Tongue (tissue), 2 donors: ENCODE results near the gene SLC39A12. TPM values are rescaled to one million over a fixed set of nuclear protein-coding genes. Genes with fewer than 3 reads are reported as not detected.
"Not testable (repeated sequence)": the region's sequence is repeated elsewhere in the genome, so short reads cannot be mapped to it uniquely, and the experiment has no call there.

Experiments
- DNase-seq: peaks from one replicate; pipeline ENCODE4 v3.0.0-alpha.2; 2015
- total RNA-seq: library from RNA; depleted of rRNA; stranded (reverse); fragments of >200 nt; gene quantifications from one replicate; pipeline ENCODE4 v1.2.3, GENCODE V29; 2014

SLC39A12 gene
- total RNA-seq = not detected

DNA sequence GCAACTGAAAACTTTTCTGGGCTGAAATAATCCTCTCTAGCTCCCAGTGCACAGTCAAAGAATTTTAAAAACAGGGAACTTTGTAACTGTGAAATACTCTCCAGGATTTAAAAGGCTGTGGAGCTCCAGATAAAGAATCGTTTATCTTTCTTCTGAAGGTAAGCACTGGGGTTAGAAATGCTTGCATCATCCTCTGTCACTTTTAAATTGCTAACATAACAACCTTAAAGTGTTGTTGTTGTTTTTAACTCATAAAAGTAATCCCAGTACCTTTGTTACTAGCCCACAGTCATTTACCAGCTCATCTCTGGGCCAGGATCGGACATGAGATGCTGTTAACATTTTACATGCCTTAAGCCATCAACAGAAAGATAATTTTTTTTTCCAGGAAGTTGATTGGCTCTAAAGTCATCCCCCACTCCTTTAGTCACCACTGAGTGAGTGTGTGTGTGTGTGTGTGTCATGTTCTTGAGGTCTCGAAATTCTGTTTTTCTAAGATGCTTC is at the start of gene SLC39A12:
TSS of gene SLC39A12 (plus strand) at position 51 of the 504 bp plus-strand sequence. CDS start 1,359 bp downstream, outside the sequence.
- no peak for DNase-seq

DNA sequence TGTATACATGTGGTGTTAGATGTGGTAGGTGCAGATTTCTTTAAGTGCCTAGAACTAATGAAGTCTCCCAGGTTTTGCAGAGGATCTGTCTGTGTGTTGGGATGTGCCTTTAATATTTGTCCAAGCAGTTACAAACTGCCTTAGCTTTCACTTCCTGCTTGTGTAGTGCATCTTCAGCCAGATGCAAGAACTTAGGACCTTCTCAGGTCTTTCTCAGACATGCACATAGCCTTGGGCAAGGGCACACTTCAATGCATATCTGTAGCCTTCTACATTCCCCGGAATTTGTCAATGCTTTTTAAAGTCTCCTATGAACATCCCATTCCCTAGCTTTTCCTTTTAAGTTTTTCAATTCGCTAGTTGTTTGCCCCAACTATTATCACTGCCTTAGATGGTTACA is 47.2 kb upstream of the SLC39A12 start:
- DNase-seq = no peak

DNA sequence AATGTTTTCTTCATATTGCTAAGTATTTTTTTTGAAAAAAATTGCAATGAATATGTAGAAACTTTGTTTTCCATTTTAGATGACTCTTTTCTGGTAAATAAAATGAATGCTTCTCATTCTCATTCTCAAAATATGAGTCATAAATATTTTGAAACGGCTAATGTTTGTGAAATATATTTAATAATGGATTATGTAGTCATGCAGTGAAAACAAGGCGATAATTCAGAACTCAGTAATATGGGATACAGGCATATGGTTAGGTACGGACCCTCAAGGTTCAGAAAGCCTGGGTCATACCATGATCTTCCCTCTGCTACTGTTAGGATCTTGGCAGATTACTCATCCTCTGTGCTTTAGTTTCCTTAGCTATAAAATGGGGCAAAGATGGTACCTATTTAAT is 46.2 kb upstream of the SLC39A12 start:
- no peak for DNase-seq

DNA sequence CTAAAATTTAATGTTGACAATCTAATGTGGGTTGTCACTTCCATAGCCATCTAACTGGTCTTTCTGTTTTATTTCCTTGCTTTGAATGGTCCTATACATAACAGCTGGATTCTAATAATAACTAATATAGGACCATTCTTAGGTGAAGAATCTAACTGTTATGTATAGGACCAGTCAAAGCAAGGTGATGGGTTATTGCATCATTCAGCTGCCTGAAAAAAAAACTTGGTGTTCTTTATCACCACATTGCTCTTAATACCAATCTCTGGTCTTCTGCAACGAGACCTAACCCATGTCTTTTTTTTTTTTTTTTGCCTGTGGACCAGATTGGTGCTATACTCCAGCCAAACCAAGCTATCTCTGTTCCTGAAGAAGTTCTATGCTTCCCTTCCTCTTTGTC is 45.7 kb upstream of the SLC39A12 start:
- DNase-seq = no peak

DNA sequence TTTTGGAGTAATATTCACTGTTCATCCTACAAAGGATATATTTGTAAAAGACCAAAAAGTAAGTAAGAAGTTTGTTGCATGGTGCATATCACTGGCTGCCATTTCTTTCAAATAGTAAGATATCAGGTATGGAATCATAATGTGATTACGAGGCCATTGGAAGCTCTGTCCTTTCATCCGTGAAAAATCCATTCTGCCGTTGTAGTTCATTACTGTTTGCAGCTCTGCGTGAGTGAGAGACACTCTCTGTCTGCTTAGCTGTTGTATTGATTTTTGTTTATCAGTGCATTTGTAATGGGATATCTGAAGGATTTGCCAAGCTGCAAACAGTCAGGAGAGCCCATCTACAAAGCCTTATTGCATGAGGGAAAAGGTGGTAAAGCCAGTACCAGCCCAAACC is 44.1 kb upstream of the SLC39A12 start:
- no peak for DNase-seq

DNA sequence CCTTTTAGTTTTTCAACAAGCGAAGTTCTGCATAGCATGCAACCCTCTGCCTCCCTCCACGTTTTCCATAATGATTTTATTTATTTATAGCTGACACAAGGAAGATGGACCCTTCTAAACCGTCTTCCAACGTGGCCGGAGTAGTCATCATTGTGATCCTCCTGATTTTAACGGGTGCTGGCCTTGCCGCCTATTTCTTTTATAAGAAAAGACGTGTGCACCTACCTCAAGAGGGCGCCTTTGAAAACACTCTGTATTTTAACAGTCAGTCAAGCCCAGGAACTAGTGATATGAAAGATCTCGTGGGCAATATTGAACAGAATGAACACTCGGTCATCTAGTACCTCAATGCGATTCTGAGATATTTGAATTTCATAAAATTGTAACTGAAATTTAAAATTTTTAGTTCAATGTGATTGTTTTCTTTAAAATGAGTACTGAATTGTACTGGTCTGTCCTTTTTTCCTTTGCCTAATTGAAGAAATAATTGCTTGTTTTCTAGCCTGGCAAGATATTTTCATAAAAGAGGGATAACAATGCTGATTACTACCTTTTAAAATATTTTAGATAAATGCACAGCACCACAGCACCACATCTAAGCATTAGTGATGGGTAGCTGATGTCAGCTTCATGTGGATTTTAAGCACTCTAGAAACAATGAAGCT is 41.5 kb upstream of the SLC39A12 start:
- peak; percentile 71 for DNase-seq

DNA sequence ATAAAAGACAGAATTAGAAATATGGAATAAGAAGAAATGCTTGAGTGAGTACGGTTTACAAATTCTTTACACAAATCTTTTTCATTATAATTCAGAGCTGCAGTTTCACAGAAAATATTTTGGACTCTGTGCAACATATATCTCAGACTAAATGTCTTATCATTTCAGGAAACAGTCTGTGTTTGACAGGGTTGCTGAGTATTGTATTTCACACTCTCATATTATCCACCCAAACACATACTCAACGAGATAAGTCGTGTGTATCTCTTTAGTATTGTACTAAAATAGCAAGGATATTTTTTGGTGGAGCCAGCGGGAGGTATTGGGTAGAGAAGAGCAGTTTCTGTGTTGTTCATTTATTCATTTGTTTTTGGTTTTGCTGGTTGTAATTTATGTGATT is 39.0 kb upstream of the SLC39A12 start:
- DNase-seq = no peak

DNA sequence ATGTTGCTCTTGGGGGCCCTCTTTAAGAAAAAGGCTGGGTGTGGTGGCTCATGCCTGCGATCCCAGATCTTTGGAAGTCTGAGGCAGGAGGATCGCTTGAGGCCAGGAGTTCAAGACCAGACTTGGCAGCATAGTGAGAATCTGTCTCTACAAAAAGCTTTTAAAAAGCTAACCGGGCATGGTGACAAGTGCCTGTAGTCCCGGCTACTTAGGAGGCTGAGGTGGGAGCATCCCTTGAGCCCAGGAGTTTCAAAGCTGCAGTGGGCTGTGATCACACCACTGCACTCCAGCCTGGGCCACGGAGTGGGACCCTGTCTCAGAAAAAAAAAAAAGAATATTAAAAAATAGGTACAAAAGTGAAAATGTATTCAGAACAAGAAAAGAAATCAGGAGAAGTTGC is 38.1 kb upstream of the SLC39A12 start:
- no peak for DNase-seq

DNA sequence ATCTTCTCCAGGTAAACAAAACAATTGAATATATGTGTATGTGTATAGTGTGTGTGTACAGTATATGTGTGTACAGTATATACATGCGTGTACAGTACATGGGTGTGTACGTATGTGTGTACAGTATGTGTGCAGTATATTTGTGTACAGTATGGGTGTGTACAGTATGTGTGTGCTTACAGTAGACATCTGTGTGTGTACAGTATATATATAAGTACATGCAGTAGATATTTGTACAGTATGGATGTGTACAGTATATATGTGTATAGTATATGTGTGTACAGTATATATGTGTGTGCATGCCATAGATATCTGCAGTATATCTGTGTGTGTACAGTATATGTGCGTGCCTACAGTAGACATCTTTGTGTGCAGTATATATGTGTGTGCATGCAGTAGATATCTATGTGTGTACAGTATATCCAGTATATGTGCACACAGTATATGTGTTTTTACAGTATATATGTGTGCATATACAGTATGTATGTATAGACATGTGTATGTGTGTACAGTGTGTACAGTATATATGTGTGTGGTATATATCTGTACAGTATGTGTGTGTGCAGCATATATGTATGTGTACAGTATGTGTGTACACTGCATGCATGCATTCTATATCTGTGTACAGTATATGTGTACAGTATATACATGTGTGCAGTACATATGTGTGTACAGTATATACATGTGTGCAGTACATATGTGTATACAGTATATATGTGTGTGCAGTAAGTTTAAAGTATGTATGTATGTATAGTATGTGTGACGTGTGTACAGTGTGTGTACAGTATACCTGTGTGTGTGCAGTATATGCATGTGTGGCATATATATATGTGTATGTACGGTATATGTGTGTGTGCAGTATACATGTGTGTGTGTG is 37.3 kb upstream of the SLC39A12 start:
- no peak for DNase-seq

DNA sequence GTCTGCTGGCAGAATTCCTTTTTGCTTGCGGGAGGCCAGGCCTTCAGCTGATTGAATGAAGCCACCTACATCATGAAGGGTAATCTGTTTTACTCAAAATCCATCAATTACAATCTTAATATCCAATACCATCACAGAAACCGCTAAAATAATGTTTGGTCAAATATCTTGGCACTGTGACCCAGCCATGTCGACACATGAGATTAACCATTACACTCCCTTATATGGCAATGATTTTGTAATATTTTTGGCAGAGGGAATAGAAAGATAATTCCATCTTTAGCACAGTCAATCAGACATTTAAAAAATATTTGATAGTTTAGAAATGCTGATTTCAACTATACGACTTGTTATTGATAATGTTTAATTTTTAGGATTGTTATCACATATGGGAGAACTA is 36.5 kb upstream of the SLC39A12 start:
- DNase-seq = no peak

DNA sequence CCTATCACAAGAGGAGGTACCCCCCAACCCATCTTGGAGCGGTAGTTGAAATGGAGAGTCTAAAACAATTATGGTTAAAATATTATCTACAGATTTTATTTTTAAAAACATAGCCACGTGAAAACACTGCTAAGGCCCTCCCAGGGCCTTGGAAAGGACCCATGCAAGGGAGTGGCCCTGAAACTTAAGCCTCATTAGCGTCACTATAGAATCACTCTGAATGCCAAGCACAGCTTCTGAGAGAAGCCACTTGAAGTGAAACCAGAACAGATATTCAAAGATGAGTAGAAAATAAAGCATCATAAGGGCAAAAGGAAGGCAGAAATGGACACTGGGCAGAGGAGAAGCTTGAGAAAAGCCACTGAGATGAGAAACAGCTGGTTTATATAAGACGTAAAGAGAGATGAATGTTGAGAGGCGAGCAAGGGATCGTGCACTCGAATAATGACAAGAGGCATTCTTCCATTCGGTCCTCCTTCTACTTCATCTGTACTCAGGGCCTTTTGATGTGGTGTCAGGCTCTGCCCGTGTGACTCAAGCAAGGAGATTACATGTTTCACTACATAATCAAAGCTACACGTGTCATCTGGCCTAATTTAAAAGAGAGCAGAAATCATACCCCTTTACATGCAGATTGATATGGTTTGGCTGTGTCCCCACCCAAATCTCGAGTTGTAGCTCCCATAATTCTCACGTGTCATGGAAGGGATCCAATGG is 33.4 kb upstream of the SLC39A12 start:
- peak; percentile 6 for DNase-seq

DNA sequence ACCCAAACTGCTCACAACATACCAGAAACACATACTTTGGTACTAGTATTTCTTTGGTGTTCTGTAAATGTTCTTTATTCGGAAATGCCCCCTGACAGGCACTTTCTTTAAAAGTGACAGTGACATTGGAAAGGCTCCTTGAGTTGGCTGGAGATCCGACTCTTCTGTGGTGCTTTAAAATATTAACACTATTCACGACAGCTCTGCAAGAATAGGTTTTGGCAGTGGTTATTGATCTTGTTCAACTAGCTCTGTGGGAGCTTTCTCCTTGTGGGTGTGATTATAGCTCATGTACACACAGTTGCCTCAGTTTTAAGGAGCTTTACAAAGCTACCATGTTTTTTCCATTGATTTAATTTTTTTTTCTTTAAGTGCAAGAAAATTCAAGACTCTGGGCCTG is 30.3 kb upstream of the SLC39A12 start:
- no peak for DNase-seq

DNA sequence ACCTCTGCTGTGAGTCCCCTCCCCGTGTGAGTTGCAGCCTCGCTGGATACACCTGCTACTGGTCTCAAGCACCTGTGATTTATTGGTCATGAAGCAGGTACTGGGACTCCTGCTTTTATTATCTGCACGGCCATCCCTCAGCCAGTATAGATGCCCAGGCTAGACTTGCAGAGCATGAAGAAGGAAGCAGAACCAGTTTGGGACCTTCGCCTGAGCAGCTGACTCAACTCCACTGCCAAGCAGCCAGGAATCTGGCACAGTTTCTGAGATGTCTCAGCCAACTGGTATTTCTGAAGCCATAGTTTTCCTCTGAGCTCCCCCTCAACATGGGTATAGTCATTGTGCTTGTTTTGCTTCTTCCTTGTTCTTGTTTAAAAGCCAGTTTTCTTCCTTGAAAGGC is 28.0 kb upstream of the SLC39A12 start:
- peak; percentile 19 for DNase-seq

DNA sequence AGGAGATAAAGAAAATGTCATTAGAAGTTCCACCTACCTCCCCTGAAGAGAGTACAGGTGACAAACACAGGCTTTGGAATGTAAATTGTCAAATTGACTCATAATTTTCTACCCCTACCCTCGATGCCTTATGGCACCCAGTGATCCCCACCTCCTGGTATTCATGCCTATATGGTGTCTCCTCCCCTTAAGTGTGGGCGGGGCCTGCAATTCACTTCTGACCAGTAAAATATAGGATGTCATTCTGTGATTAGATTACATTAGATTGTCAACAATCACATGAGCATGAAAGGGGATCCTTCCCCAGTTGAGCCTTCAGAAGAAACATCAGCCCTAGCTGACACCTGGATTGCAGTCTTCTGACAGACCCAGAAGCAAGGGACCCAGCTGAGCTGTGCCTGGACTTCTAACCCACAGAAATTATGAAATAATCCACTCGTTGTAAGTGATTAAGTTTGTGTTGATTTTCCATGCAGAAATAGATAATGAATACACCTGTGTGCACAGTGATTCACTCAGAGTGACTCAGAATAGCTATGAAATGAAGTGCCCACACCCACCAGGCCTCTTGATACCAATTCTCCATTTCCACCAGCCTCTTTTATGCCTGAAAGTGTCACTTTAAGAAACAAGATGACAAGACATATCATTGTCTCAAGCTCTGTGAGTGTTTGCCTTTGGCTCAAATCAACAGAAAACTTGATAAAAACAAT is 8.5 kb upstream of the SLC39A12 start:
- no peak for DNase-seq

DNA sequence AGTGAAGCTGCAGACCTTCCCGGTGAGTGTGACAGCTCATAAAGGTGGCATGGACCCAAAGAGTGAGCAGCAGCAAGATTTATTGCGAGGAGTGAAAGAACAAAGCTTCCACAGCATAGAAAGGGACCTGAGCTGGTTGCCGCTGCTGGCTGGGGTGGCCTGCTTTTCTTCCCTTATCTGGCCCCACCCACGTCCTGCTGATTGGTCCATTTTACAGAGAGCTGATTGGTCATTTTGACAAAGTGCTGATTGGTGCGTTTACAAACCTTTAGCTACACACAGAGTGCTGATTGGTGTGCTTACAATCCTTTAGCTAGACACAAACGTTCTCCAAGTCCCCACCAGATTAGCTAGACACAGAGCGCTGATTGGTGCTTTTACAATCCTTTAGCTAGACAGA is 1.4 kb upstream of the SLC39A12 start:
- DNase-seq = not testable (repeated sequence)

DNA sequence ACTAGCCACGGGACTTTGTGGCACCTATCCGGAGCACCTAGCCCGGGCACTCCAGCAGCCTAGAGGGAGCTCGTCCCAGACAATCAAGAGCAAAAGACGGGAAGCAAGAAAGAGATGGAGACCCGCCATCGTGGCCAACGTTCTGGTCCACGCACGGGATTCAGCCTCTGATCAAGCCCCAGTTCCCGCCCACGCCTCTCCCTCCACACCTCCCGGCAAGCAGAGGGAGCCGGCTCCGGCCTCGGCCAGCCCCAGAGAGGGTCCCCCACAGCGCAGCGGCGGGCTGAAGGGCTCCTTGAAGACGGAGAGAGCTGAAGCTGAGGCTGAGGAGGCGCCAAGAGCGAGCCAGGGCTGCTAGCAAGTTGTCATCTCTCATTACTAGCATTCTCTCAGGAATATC is 992 bp upstream of the SLC39A12 start:
- DNase-seq = no peak

DNA sequence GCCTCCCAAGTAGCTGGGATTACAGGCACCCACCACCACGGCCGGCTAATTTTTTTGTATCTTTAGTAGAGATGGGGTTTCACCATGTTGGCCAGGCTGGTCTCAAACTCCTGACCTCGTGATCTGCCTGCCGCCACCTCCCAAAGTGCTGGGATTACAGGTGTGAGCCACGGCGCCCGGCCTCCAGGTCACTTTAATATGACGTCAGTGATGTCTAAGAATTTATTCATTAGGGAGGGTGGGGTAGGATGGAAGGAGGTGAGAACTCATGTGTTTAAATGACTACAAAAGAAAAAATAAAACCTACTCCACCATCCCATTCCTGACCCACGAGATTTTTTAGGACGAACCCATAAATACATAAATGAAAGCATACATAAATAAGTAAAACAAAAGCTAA is 2.7 kb downstream of the SLC39A12 start:
- not testable (repeated sequence) for DNase-seq

DNA sequence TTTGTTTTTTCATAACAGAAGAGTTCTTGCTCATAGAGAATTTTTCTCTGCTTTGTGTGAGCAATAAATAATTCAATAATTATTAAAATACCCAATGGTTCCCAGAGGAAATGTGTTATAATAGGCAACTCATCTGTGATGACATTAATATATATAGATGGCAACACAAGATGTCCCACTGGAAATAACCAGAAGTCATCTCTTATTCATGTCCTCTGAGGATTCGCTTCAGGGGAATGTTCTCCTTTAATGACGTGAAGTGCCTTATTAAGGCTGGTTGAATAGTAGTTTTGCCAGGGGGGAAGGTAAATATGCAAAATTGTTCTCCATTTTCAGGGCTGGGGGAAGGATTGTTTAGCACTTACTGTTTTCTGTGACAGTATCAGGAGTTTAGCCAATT is 3.1 kb downstream of the SLC39A12 start:
- no peak for DNase-seq

DNA sequence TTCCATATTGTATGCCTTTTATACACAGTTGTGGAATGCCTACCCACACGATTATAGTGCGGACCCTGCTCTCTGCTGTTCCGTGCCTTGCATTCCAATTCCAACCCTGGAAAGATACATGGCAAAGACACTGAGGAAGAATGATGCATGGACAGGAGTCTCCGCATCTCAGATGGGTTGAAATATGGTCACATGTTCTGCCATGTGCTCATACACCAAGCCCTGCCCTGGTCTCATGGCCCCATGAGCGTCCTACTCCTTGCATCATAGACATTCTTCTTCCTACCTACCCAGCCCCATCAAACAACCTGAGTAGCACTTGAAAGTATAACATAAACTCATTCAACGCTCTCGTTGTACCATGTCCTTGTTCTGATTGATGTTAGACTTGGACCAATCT is 6.3 kb downstream of the SLC39A12 start:
- no peak for DNase-seq

DNA sequence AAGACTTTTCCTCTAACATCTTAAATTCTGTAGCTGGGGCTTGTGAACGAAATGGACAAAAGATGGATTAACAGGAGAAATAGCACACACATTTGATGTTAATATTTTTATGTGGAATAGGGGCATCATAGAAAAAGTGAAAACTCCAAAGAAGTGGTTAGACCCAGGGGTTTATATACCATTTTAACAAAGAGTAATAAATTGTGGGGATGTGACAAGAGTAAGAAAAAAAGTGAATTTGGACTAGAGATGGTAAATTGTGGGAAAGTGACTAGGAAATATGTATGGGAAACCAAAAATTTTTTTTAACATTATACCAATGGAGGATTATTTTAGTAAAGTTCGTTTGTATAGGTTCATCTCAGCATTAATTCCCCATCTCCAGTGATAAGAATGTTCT is 8.2 kb downstream of the SLC39A12 start:
- DNase-seq = no peak

DNA sequence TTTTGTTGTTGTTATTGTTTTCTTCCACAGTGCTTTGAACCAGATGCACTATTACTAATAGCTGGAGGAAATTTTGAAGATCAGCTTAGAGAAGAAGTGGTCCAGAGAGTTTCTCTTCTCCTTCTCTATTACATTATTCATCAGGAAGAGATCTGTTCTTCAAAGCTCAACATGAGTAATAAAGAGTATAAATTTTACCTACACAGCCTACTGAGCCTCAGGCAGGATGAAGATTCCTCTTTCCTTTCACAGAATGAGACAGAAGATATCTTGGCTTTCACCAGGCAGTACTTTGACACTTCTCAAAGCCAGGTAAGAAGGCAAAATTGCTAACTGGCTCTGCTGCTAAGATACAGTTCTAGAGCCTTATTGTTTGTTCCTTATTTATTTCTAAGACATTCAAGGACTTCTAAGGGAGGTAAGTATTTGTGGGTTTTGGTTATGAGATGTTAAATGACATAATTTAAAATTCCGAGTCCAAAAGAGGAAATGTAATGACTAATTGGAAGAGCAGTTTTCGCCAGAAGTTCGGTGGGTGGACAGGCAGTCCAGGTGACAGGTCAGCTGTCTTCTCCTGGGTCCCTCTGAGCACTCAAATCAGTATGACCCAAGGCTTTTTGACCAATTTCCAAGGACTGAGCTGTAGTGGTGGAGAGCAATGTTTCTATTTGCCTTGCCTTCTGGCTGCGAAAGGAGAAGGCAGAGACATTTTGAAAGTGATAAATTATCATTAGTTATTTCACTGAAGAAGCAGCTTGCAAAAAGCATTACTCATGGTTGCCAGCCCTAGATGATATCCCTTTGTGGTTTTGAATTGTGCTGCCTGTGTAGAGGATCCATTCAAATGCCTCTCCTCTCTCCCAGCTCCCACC is 10.1 kb downstream of the SLC39A12 start:
- DNase-seq = no peak
